Left ventricle myocardium inferior (tissue), 1 donor: ENCODE data around the gene PGGHG. TPM values are rescaled to one million over a fixed set of nuclear protein-coding genes. Genes with fewer than 3 reads are reported as not detected.
"Not testable (repeated sequence)": the region's sequence is repeated elsewhere in the genome, so short reads cannot be mapped to it uniquely, and the experiment has no call there.

Experiments
- DNase-seq: peaks from one replicate; pipeline ENCODE4 v3.0.0-alpha.2; 2020
- H3K27ac ChIP-seq: fragments of 200-600 bp; replicated peaks from 2 replicates; pipeline ENCODE4 v1.8.0; 2021
- H3K27me3 ChIP-seq: fragments of 200-600 bp; 2 replicates; pipeline ENCODE4 v1.8.0; 2021; ENCODE audit warnings: low read depth
- H3K36me3 ChIP-seq: fragments of 200-600 bp; 2 replicates; pipeline ENCODE4 v1.8.0; 2021
- H3K4me1 ChIP-seq: fragments of 200-600 bp; 2 replicates; pipeline ENCODE4 v1.8.0; 2021
- H3K4me3 ChIP-seq: fragments of 200-600 bp; 2 replicates; pipeline ENCODE4 v1.8.0; 2021; ENCODE audit warnings: mild to moderate bottlenecking, moderate library complexity
- H3K9me3 ChIP-seq: fragments of 200-600 bp; replicated peaks from 2 replicates; pipeline ENCODE4 v1.8.0; 2021
- intact Hi-C: fragments of 100-400 bp; cut with micrococcal nuclease; formaldehyde crosslinking; loops from one replicate; pipeline ENCODE4 v1.11.0; 2022
- total RNA-seq: library from RNA; stranded (reverse); fragmentation: NEBNext Ultra II Directional; extraction: Animal tissue kit (Norgen Biotek cat#: 25700); gene quantifications from one replicate; pipeline ENCODE4 v1.2.1, GENCODE V29; 2021
- TF ChIP-seq, protein P1 (sequence below): fragments of 200-600 bp; IDR thresholded peaks from 2 replicates; pipeline ENCODE4 v1.8.0; 2021; ENCODE audit warnings: antibody characterized with exemption, mild to moderate bottlenecking, borderline replicate concordance
- donor health status: DM: no; HTN: yes; CAD: no; lungs with severe emphysema.

The PGGHG gene
- total RNA-seq, 1 donor from 2014 or later, result 7.2 TPM

DNA sequence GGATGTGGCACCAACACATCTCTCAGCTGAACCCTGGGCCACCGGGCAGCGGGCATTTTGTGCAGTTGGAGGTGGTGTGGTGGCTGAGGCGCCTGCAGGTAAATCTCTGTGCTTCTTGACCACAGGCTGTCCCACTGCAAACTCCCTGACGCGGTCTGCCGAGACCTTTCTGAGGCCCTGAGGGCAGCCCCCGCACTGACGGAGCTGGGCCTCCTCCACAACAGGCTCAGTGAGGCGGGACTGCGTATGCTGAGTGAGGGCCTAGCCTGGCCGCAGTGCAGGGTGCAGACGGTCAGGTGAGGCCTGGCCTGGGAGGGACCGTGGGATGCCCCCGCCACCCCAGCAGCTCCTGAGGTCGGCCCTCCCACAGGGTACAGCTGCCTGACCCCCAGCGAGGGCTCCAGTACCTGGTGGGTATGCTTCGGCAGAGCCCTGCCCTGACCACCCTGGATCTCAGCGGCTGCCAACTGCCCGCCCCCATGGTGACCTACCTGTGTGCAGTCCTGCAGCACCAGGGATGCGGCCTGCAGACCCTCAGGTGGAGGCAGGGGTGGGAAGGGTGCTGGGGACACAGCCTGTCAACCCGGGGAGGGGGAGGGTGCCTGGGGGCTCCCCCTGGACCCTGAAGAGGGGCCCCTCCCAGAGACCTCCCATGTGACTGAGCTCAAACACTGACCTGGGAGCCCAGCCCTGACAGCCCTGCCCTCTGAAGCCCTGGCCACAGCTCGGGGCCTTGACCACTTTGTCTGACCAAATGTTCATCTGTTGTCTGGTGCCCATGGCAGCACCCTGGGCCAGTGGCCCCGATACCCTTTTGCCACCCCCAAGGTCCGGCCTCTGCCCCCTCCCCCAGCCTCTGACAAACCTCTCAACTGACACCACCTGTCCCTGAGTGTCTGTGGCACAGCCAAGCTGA lies 4.6 kb upstream of the PGGHG start:
- Histone ChIP-seq H3K27ac (no peak overlapping the region), H3K9me3 (no peaks in the 10 kb centered on the region), H3K4me1 (peaks cover 37% of the 10 kb centered on the region), H3K27me3 (peaks cover 93% of the 10 kb centered on the region), H3K36me3 (no peaks in the 10 kb centered on the region), H3K4me3 (no peak overlapping the region)
- no peak for DNase-seq
- intact Hi-C loops, result no loop called here
- TF ChIP-seq, protein P1, sequence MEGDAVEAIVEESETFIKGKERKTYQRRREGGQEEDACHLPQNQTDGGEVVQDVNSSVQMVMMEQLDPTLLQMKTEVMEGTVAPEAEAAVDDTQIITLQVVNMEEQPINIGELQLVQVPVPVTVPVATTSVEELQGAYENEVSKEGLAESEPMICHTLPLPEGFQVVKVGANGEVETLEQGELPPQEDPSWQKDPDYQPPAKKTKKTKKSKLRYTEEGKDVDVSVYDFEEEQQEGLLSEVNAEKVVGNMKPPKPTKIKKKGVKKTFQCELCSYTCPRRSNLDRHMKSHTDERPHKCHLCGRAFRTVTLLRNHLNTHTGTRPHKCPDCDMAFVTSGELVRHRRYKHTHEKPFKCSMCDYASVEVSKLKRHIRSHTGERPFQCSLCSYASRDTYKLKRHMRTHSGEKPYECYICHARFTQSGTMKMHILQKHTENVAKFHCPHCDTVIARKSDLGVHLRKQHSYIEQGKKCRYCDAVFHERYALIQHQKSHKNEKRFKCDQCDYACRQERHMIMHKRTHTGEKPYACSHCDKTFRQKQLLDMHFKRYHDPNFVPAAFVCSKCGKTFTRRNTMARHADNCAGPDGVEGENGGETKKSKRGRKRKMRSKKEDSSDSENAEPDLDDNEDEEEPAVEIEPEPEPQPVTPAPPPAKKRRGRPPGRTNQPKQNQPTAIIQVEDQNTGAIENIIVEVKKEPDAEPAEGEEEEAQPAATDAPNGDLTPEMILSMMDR, result no peak

DNA sequence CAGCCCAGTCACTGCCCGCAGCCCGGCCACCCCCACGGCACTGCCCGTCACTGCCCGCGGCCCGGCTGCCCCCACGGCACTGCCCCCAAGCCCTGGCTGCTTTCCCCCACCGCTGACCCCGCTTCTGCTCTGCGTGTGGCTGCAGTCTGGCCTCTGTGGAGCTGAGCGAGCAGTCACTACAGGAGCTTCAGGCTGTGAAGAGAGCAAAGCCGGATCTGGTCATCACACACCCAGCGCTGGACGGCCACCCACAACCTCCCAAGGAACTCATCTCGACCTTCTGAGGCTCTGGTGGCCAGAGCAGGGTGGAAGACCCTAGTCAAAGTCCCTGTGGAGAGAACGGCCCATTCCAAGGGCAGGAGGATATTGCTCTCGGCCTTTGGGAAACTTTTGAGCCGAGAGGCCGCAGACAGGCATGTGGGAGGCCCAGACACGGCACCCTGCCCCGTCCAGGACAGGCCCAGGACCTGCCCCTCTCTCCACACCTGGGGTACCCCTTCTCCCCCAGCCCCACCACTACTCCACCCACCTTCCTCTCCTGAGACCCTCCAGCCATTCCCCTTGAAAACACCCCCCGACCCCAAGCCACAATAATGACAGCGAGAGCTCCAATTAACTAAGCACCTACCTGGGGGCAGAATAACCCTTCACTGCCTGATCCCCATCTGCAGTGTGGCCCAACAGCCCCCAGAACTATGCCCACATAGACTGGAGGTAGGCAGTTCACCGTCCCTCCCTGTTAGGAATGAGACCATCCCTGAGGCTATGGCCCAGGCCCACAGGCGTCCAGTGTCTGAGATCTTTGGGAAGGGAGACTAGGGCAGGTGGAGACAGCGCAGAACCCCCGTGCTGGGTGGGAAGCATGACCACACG lies 3.7 kb upstream of the PGGHG start:
- Histone ChIP-seq H3K9me3 (no peaks in the 10 kb centered on the region), H3K27ac (no peak overlapping the region), H3K4me3 (no peak overlapping the region), H3K36me3 (no peaks in the 10 kb centered on the region), H3K4me1 (peaks cover 37% of the 10 kb centered on the region), H3K27me3 (peaks cover 84% of the 10 kb centered on the region)
- no peak for DNase-seq
- intact Hi-C loops, result no loop called here
- TF ChIP-seq, protein P1, result no peak

DNA sequence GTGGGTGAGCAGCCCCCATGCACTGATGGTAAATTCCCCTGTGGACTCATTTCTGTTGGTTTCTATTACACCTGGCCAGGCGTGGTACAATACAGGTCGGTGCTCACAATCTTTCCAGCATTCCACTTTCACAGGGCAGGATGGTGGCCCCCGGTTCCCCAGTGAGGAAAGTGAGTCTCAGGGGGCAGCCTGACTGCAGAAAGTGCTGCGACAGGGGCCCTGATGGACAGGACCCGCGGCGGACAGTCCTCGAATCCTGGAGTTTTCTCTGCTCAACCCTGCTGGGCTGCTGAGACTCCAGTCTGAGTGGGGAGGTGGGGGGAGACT lies 3.1 kb upstream of the PGGHG start:
- Histone ChIP-seq H3K27ac (no peak overlapping the region), H3K36me3 (no peaks in the 10 kb centered on the region), H3K27me3 (peaks cover 78% of the 10 kb centered on the region), H3K4me3 (no peak overlapping the region), H3K9me3 (no peaks in the 10 kb centered on the region), H3K4me1 (peaks cover 32% of the 10 kb centered on the region)
- intact Hi-C loops, result no loop called here
- TF ChIP-seq, protein P1, result no peak
- no peak for DNase-seq

DNA sequence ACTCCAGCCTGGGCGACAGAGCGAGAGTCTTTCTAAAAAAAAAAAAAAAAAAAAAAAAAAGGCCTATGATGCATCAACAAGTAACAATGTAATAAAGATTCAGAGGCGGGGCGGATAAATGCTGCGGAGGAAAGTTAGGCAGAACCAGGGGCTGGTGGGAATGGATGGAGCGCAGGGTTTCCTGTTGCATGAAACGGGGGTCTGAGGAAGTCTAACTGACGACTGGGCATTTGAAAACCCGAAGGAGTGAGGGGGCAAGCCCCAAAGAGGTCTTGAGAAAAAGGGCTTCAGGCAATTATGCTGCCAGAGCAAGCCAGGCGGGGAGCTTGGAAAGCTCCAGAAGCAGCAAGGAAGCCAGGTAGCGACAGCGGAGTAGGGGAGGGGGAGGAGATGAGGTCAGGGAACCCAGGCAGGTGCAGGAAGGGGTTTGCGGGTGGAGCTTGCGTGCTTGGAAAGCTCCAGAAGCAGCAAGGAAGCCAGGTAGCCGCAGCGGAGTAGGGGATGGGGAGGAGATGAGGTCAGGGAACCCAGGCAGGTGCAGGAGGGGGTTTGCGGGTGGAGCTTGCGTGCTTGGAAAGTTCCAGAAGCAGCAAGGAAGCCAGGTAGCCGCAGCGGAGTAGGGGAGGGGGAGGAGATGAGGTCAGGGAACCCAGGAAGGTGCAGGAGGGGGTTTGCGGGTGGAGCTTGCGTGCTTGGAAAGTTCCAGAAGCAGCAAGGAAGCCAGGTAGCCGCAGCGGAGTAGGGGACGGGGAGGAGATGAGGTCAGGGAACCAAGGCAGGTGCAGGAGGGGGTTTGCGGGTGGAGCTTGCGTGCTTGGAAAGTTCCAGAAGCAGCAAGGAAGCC lies 1.7 kb upstream of the PGGHG start:
- DNase-seq, result peak; percentile 13
- H3K27ac ChIP-seq, intact Hi-C loops, H3K4me3 ChIP-seq, H3K9me3 ChIP-seq, H3K36me3 ChIP-seq: not testable (repeated sequence)
- peaks cover 65% of the 10 kb centered on the region for H3K27me3 ChIP-seq
- peaks cover 22% of the 10 kb centered on the region for H3K4me1 ChIP-seq

DNA sequence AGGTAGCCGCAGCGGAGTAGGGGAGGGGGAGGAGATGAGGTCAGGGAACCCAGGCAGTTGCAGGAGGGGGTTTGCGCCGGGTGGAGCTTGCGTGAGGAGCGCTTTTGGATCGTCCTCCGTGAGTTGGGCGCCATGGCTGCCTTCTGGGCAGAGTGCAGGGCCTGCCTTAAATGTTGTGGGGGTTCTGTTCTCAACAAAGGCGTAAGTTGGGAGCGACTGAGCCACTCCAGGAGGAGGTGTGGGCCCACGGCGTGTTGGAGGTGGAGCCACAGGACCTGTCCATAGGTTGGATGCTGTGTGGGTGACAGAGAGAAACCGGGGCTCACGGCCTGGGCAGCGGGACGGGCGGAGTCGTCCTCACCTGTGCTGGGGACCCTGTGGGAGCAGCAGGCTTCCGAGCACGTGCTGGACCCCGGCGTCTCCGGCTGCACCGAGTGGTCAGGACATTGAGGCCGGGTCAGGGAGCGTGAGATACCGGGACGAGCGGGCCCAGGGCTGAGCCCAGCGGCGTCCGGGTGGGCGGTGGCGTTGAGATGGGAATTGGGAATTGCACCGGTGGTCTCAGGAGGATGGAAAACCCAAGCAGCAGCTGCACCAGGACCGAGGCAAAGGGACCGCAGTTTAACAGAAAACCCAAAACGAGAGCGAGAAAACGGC lies 977 bp upstream of the PGGHG start:
- H3K4me3 ChIP-seq, result peak overlapping the region; percentile 81
- intact Hi-C loops, result no loop called here
- peaks cover 22% of the 10 kb centered on the region for H3K4me1 ChIP-seq
- TF ChIP-seq, protein P1, result no peak
- peaks cover 58% of the 10 kb centered on the region for H3K27me3 ChIP-seq
- H3K9me3 ChIP-seq, result no peaks in the 10 kb centered on the region
- H3K27ac ChIP-seq, result peak overlapping the region; percentile 84
- no peaks in the 10 kb centered on the region for H3K36me3 ChIP-seq
- peak; percentile 18 for DNase-seq
